WTC11 (cell line): ENCODE measurements around the gene CRYZL1. TPM values are rescaled to one million over a fixed set of nuclear protein-coding genes. Genes with fewer than 3 reads are reported as not detected.

Experiments
- ATAC-seq: fragments of 200-7000 bp; cut with Tn5 transposase; 2 replicates; pipeline ENCODE4 v1.10.0; 2021; ENCODE audit warnings: mild to moderate bottlenecking, moderate library complexity
- CTCF ChIA-PET: fragments of 300-600 bp; sonication (Branson Sonifier 250); formaldehyde crosslinking; loops from one replicate; lab custom pipeline; 2021; ENCODE audit warnings: antibody characterized with exemption; lab: Charles Lee
- POLR2A ChIA-PET: fragments of 350-600 bp; sonication (Branson Sonifier 250); formaldehyde crosslinking; loops from one replicate; lab custom pipeline; 2021; ENCODE audit warnings: antibody characterized with exemption; lab: Charles Lee
- DNase-seq: peaks from one replicate; pipeline ENCODE4 v3.0.0; 2021; ENCODE audit warnings: low spot score
- H3K27ac Mint-ChIP-seq: 2 replicates; pipeline ENCODE4 v1.8.0; 2021; ENCODE audit warnings: mixed read lengths
- H3K27me3 Mint-ChIP-seq: 2 replicates; pipeline ENCODE4 v1.8.0; 2021; ENCODE audit warnings: low read depth, mild to moderate bottlenecking, moderate library complexity, mixed read lengths
- H3K36me3 Mint-ChIP-seq: 2 replicates; pipeline ENCODE4 v1.8.0; 2021; ENCODE audit warnings: mixed read lengths
- H3K4me1 Mint-ChIP-seq: 2 replicates; pipeline ENCODE4 v1.8.0; 2022; ENCODE audit warnings: mixed read lengths
- H3K4me3 Mint-ChIP-seq: 2 replicates; pipeline ENCODE4 v1.8.0; 2021; ENCODE audit warnings: mild to moderate bottlenecking, moderate library complexity, mixed read lengths
- H3K9me3 Mint-ChIP-seq: 2 replicates; pipeline ENCODE4 v1.8.0; 2021; ENCODE audit warnings: mixed read lengths
- FOXJ3 ChIP-seq: sonication (generic); formaldehyde crosslinking; IDR thresholded peaks from 2 replicates; pipeline ENCODE4 v1.9.0; 2021; ENCODE audit warnings: missing genetic modification reagents, mild to moderate bottlenecking, borderline replicate concordance
- GABPB1 ChIP-seq: sonication (generic); formaldehyde crosslinking; IDR thresholded peaks from 2 replicates; pipeline ENCODE4 v1.8.1; 2023; ENCODE audit warnings: mild to moderate bottlenecking, missing genetic modification reagents
- IRF2 ChIP-seq: sonication (generic); formaldehyde crosslinking; IDR thresholded peaks from 2 replicates; pipeline ENCODE4 v1.8.0; 2022; ENCODE audit warnings: low read depth, missing genetic modification reagents, borderline replicate concordance
- JAZF1 ChIP-seq: fragments of 250-450 bp; sonication (Bioruptor Pico); IDR thresholded peaks from 2 replicates; pipeline ENCODE4 v1.9.0; 2021; ENCODE audit warnings: moderate library complexity, mild to moderate bottlenecking, inconsistent platforms
- NR1H2 ChIP-seq: sonication (generic); formaldehyde crosslinking; IDR thresholded peaks from 2 replicates; pipeline ENCODE4 v1.9.0; 2021; ENCODE audit warnings: mild to moderate bottlenecking, moderate library complexity, missing genetic modification reagents
- RELA ChIP-seq: sonication (generic); formaldehyde crosslinking; IDR thresholded peaks from 2 replicates; pipeline ENCODE4 v1.8.1; 2022; ENCODE audit warnings: missing genetic modification reagents, mild to moderate bottlenecking, borderline replicate concordance
- SMAD4 ChIP-seq: sonication (generic); formaldehyde crosslinking; IDR thresholded peaks from 2 replicates; pipeline ENCODE4 v1.8.0; 2022; ENCODE audit warnings: mild to moderate bottlenecking, missing genetic modification reagents
- SOX15 ChIP-seq: fragments of 250-450 bp; sonication (Bioruptor Pico); IDR thresholded peaks from 2 replicates; pipeline ENCODE4 v1.9.0; 2021; ENCODE audit warnings: mild to moderate bottlenecking
- TCF7 ChIP-seq: sonication (generic); formaldehyde crosslinking; IDR thresholded peaks from 2 replicates; pipeline ENCODE4 v1.8.0; 2022; ENCODE audit warnings: mild to moderate bottlenecking, low read depth, missing genetic modification reagents, moderate library complexity
- USF1 ChIP-seq: sonication (generic); formaldehyde crosslinking; IDR thresholded peaks from 2 replicates; pipeline ENCODE4 v1.8.0; 2022; ENCODE audit warnings: mild to moderate bottlenecking, missing genetic modification reagents
- ZMAT4 ChIP-seq: fragments of 250-450 bp; sonication (Bioruptor Pico); IDR thresholded peaks from 2 replicates; pipeline ENCODE4 v1.9.0; 2021; ENCODE audit warnings: mild to moderate bottlenecking
- ZNF232 ChIP-seq: sonication (generic); formaldehyde crosslinking; IDR thresholded peaks from 2 replicates; pipeline ENCODE4 v1.8.0; 2022; ENCODE audit warnings: mild to moderate bottlenecking, missing genetic modification reagents
- total RNA-seq: library from RNA; stranded (reverse); gene quantifications from 3 replicates; pipeline ENCODE4 v1.2.3, GENCODE V29; 2021
- TF ChIP-seq, protein P1 (sequence below): sonication (generic); formaldehyde crosslinking; IDR thresholded peaks from 2 replicates; pipeline ENCODE4 v1.8.1; 2022; ENCODE audit warnings: missing genetic modification reagents, borderline replicate concordance
- TF ChIP-seq, protein P2 (sequence below): sonication (generic); formaldehyde crosslinking; IDR thresholded peaks from 2 replicates; pipeline ENCODE4 v1.8.1; 2023; ENCODE audit warnings: mild to moderate bottlenecking, missing genetic modification reagents
- TF ChIP-seq, protein P3 (sequence below): sonication (generic); formaldehyde crosslinking; IDR thresholded peaks from 2 replicates; pipeline ENCODE4 v1.8.1; 2023; ENCODE audit warnings: mild to moderate bottlenecking, missing genetic modification reagents
- TF ChIP-seq, protein P4 (sequence below): fragments of 250-450 bp; sonication (Bioruptor Pico); IDR thresholded peaks from 2 replicates; pipeline ENCODE4 v1.9.0; 2021; ENCODE audit warnings: mild to moderate bottlenecking, borderline replicate concordance
- TF ChIP-seq, protein P5 (sequence below): fragments of 250-450 bp; sonication (Bioruptor Pico); IDR thresholded peaks from 2 replicates; pipeline ENCODE4 v1.9.0; 2021; ENCODE audit warnings: mild to moderate bottlenecking
- TF ChIP-seq, protein P6 (sequence below): sonication (generic); formaldehyde crosslinking; IDR thresholded peaks from 2 replicates; pipeline ENCODE4 v1.8.1; 2022; ENCODE audit warnings: low read depth, missing genetic modification reagents, borderline replicate concordance
- TF ChIP-seq, protein P7 (sequence below): sonication (generic); formaldehyde crosslinking; IDR thresholded peaks from 2 replicates; pipeline ENCODE4 v1.8.0; 2022; ENCODE audit warnings: missing genetic modification reagents

CRYZL1 gene
- total RNA-seq, 1 experiment from 2014 or later = 21.9 TPM

GRCh38 chr21:33667636-33668035 is 26.1 kb upstream of the CRYZL1 start:
- H3K4me3 Mint-ChIP-seq = no peak overlapping the region
- DNase-seq = no peak
- ChIA-PET POLR2A (no interaction called here), CTCF (interaction anchor here (1.5 kb wide), 1 partner anchor 62 kb away, joined by 4 read pairs; no protein-coding TSS in a partner anchor)
- no peak for ATAC-seq
- H3K27me3 Mint-ChIP-seq = no peaks in the 10 kb centered on the region
- H3K9me3 Mint-ChIP-seq = no peaks in the 10 kb centered on the region
- H3K4me1 Mint-ChIP-seq = peaks cover 38% of the 10 kb centered on the region
- no peaks in the 10 kb centered on the region for H3K36me3 Mint-ChIP-seq
- no peak overlapping the region for H3K27ac Mint-ChIP-seq
- TF ChIP-seq, protein P1, sequence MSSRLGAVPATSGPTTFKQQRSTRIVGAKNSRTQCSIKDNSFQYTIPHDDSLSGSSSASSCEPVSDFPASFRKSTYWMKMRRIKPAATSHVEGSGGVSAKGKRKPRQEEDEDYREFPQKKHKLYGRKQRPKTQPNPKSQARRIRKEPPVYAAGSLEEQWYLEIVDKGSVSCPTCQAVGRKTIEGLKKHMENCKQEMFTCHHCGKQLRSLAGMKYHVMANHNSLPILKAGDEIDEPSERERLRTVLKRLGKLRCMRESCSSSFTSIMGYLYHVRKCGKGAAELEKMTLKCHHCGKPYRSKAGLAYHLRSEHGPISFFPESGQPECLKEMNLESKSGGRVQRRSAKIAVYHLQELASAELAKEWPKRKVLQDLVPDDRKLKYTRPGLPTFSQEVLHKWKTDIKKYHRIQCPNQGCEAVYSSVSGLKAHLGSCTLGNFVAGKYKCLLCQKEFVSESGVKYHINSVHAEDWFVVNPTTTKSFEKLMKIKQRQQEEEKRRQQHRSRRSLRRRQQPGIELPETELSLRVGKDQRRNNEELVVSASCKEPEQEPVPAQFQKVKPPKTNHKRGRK (CRISPR knock-in tag) = no peak
- TF ChIP-seq, protein P2, sequence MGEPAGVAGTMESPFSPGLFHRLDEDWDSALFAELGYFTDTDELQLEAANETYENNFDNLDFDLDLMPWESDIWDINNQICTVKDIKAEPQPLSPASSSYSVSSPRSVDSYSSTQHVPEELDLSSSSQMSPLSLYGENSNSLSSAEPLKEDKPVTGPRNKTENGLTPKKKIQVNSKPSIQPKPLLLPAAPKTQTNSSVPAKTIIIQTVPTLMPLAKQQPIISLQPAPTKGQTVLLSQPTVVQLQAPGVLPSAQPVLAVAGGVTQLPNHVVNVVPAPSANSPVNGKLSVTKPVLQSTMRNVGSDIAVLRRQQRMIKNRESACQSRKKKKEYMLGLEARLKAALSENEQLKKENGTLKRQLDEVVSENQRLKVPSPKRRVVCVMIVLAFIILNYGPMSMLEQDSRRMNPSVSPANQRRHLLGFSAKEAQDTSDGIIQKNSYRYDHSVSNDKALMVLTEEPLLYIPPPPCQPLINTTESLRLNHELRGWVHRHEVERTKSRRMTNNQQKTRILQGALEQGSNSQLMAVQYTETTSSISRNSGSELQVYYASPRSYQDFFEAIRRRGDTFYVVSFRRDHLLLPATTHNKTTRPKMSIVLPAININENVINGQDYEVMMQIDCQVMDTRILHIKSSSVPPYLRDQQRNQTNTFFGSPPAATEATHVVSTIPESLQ (CRISPR knock-in tag) = no peak
- TF ChIP-seq, protein P3, sequence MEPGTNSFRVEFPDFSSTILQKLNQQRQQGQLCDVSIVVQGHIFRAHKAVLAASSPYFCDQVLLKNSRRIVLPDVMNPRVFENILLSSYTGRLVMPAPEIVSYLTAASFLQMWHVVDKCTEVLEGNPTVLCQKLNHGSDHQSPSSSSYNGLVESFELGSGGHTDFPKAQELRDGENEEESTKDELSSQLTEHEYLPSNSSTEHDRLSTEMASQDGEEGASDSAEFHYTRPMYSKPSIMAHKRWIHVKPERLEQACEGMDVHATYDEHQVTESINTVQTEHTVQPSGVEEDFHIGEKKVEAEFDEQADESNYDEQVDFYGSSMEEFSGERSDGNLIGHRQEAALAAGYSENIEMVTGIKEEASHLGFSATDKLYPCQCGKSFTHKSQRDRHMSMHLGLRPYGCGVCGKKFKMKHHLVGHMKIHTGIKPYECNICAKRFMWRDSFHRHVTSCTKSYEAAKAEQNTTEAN (CRISPR knock-in tag) = no peak
- TF ChIP-seq FOXJ3 (CRISPR knock-in tag) (no peak), RELA (CRISPR knock-in tag) (no peak), IRF2 (no peak), NR1H2 (CRISPR knock-in tag) (no peak), SMAD4 (CRISPR knock-in tag) (no peak), ZMAT4 (CRISPR knock-in tag) (no peak), ZNF232 (no peak), TCF7 (CRISPR knock-in tag) (no peak), SOX15 (CRISPR knock-in tag) (no peak), GABPB1 (no peak), JAZF1 (no peak), USF1 (CRISPR knock-in tag) (no peak)
- TF ChIP-seq, protein P4, sequence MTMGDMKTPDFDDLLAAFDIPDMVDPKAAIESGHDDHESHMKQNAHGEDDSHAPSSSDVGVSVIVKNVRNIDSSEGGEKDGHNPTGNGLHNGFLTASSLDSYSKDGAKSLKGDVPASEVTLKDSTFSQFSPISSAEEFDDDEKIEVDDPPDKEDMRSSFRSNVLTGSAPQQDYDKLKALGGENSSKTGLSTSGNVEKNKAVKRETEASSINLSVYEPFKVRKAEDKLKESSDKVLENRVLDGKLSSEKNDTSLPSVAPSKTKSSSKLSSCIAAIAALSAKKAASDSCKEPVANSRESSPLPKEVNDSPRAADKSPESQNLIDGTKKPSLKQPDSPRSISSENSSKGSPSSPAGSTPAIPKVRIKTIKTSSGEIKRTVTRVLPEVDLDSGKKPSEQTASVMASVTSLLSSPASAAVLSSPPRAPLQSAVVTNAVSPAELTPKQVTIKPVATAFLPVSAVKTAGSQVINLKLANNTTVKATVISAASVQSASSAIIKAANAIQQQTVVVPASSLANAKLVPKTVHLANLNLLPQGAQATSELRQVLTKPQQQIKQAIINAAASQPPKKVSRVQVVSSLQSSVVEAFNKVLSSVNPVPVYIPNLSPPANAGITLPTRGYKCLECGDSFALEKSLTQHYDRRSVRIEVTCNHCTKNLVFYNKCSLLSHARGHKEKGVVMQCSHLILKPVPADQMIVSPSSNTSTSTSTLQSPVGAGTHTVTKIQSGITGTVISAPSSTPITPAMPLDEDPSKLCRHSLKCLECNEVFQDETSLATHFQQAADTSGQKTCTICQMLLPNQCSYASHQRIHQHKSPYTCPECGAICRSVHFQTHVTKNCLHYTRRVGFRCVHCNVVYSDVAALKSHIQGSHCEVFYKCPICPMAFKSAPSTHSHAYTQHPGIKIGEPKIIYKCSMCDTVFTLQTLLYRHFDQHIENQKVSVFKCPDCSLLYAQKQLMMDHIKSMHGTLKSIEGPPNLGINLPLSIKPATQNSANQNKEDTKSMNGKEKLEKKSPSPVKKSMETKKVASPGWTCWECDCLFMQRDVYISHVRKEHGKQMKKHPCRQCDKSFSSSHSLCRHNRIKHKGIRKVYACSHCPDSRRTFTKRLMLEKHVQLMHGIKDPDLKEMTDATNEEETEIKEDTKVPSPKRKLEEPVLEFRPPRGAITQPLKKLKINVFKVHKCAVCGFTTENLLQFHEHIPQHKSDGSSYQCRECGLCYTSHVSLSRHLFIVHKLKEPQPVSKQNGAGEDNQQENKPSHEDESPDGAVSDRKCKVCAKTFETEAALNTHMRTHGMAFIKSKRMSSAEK (CRISPR knock-in tag) = no peak
- TF ChIP-seq, protein P5, sequence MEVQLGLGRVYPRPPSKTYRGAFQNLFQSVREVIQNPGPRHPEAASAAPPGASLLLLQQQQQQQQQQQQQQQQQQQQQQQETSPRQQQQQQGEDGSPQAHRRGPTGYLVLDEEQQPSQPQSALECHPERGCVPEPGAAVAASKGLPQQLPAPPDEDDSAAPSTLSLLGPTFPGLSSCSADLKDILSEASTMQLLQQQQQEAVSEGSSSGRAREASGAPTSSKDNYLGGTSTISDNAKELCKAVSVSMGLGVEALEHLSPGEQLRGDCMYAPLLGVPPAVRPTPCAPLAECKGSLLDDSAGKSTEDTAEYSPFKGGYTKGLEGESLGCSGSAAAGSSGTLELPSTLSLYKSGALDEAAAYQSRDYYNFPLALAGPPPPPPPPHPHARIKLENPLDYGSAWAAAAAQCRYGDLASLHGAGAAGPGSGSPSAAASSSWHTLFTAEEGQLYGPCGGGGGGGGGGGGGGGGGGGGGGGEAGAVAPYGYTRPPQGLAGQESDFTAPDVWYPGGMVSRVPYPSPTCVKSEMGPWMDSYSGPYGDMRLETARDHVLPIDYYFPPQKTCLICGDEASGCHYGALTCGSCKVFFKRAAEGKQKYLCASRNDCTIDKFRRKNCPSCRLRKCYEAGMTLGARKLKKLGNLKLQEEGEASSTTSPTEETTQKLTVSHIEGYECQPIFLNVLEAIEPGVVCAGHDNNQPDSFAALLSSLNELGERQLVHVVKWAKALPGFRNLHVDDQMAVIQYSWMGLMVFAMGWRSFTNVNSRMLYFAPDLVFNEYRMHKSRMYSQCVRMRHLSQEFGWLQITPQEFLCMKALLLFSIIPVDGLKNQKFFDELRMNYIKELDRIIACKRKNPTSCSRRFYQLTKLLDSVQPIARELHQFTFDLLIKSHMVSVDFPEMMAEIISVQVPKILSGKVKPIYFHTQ (CRISPR knock-in tag) = no peak
- TF ChIP-seq, protein P6, sequence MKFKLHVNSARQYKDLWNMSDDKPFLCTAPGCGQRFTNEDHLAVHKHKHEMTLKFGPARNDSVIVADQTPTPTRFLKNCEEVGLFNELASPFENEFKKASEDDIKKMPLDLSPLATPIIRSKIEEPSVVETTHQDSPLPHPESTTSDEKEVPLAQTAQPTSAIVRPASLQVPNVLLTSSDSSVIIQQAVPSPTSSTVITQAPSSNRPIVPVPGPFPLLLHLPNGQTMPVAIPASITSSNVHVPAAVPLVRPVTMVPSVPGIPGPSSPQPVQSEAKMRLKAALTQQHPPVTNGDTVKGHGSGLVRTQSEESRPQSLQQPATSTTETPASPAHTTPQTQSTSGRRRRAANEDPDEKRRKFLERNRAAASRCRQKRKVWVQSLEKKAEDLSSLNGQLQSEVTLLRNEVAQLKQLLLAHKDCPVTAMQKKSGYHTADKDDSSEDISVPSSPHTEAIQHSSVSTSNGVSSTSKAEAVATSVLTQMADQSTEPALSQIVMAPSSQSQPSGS (CRISPR knock-in tag) = no peak
- TF ChIP-seq, protein P7, sequence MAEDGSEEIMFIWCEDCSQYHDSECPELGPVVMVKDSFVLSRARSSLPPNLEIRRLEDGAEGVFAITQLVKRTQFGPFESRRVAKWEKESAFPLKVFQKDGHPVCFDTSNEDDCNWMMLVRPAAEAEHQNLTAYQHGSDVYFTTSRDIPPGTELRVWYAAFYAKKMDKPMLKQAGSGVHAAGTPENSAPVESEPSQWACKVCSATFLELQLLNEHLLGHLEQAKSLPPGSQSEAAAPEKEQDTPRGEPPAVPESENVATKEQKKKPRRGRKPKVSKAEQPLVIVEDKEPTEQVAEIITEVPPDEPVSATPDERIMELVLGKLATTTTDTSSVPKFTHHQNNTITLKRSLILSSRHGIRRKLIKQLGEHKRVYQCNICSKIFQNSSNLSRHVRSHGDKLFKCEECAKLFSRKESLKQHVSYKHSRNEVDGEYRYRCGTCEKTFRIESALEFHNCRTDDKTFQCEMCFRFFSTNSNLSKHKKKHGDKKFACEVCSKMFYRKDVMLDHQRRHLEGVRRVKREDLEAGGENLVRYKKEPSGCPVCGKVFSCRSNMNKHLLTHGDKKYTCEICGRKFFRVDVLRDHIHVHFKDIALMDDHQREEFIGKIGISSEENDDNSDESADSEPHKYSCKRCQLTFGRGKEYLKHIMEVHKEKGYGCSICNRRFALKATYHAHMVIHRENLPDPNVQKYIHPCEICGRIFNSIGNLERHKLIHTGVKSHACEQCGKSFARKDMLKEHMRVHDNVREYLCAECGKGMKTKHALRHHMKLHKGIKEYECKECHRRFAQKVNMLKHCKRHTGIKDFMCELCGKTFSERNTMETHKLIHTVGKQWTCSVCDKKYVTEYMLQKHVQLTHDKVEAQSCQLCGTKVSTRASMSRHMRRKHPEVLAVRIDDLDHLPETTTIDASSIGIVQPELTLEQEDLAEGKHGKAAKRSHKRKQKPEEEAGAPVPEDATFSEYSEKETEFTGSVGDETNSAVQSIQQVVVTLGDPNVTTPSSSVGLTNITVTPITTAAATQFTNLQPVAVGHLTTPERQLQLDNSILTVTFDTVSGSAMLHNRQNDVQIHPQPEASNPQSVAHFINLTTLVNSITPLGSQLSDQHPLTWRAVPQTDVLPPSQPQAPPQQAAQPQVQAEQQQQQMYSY = no peak
